HG02970 (cell line): Measurements from ENCODE around the gene SLC22A13.
"Not testable (repeated sequence)": the region's sequence is repeated elsewhere in the genome, so short reads cannot be mapped to it uniquely, and the experiment has no call there.

Source experiments
- ATAC-seq: cut with Tn5 transposase; IDR thresholded peaks from one replicate; pipeline ENCODE4 v1.9.1; 2021; ENCODE audit warnings: mild to moderate bottlenecking, moderate library complexity, moderate number of reproducible peaks; ENCODE audit not compliant: unreplicated experiment, low FRiP score

SLC22A13 gene, protein sequence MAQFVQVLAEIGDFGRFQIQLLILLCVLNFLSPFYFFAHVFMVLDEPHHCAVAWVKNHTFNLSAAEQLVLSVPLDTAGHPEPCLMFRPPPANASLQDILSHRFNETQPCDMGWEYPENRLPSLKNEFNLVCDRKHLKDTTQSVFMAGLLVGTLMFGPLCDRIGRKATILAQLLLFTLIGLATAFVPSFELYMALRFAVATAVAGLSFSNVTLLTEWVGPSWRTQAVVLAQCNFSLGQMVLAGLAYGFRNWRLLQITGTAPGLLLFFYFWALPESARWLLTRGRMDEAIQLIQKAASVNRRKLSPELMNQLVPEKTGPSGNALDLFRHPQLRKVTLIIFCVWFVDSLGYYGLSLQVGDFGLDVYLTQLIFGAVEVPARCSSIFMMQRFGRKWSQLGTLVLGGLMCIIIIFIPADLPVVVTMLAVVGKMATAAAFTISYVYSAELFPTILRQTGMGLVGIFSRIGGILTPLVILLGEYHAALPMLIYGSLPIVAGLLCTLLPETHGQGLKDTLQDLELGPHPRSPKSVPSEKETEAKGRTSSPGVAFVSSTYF

DNA sequence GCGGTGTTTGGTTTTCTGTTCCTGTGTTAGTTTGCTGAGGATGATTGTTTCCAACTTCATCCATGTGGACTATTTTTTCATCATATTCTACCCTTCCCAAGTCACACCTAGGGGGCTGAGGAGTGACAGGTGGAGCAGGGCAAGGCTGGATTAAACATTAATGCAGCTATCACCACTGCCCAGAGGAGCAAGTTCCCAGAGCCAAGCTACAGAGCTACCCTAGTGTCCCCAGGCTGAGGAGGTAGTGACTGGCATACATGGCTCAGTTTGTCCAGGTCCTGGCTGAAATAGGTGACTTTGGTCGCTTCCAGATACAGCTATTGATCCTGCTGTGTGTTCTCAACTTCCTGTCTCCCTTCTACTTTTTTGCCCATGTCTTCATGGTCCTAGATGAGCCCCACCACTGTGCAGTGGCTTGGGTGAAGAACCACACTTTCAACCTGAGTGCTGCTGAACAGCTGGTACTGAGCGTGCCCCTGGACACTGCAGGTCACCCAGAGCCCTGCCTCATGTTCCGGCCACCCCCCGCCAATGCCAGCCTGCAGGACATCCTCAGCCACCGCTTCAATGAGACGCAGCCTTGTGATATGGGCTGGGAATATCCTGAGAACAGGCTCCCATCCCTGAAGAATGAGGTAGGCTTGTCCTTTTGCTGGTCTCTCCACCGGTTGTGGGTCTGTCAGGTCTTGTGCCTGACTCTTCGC is at the start of gene SLC22A13:
TSS of gene SLC22A13 (plus strand) at position 209 of the 704 bp plus-strand sequence. CDS start at position 258, 49 bp downstream.
- ATAC-seq = no peak

DNA sequence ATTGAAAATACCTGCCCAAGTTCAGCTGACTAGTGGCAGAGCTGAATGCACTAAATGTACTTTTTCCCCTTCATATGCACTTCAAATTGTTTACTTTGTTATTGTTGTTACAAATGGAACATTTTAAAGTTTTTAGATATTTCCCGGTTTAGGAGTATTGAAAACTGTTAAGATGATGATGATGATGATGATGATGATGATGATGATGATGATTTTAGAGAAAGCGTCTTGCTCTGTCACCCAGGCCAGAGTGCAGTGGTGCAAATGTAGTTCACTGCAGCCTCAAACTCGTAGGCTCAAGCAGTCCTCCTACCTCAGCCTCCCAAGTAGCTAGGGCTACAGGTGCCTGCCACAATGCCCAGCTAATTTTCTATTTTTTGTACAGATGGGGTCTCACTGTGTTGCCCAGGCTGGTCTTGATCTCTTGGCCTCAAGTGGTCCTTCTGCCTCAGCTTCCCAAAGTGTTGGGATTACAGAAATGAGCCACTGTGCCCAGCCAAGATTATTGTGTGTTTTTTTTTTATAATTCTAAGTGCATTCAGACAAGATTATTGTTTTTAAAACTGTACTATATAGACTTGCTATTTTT is 45.9 kb upstream of the SLC22A13 start:
- ATAC-seq = no peak

DNA sequence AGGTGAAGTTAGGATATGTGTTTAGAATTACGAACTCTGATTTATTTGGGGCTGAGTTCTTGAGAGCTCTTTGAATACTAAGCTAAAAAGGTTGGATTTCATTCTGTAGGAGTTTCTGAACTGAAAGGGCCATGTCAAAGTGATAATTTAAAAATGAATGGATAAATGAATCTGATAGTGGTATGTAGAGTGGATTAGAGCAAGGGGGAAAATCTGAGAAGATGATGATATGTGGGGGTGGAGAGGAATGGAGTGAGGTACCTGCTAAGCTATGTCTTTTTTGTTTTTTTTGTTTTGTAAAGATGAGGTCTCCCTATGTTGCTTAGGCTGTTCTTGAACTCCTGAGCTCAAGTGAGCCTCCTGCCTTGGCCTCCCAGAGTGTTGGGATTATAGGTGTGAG is 44.6 kb upstream of the SLC22A13 start:
- ATAC-seq = no peak

DNA sequence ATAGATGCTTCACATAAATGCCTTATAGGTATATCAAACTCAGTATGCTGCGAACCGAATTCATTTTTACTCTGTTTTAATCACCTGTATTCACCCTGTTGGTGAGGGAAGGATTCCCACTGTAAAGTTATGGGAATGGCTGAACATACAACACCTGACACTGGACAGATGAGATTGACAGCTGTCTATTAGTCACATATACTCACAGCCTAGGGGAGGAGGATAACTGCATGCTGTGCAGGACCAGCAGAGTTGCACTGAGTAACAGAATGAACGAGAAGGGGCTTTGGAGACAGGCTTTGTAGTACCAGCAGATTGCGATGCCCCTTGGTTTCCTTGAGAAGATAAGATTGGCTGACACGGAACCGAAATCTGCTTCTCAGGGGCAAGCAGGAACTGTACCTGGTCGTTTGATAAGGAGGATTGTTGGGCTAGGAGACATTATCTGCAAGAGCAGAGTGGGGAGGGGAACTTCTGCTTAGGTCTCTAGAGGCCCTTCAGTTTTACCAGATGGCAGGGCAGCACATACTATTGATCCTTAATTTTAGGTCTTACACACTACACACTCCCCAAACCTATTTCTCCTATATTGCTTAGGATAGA is 43.5 kb upstream of the SLC22A13 start:
- ATAC-seq = no peak

DNA sequence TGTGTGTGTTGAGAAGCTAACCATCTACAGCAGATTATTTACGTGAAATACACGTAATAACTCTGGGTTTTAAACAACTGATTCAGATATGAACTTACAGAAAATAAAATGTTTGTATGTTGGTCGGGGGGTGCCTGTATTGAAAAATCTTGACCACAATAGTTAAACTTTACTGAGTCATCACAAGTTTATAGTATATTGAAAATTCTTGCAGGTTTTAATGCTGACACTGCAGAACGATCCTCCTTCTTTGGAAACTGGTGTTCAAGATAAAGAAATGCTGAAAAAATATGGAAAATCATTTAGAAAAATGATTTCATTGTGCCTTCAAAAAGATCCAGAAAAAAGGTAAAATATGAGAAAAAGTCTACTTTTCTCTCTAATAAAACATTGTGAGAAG is 41.3 kb upstream of the SLC22A13 start:
- ATAC-seq = no peak

DNA sequence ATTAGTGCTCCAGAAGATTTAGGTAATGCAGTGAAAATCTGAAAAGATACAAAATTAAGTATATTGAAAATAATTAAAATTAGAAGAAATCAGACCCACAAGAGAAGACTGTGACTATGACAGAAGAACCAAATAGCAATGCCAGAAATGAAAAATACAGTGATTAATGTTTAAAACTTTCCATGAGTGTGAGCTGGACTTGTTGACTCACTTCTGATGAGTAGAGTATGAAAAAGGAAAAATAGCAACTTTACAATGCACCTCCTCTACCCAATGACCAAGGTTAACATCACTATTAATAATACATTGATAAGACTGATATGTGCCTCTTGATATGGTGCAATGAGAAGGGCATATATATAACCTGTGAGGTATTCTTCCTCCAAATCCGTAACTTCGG is 39.3 kb upstream of the SLC22A13 start:
- ATAC-seq = no peak

DNA sequence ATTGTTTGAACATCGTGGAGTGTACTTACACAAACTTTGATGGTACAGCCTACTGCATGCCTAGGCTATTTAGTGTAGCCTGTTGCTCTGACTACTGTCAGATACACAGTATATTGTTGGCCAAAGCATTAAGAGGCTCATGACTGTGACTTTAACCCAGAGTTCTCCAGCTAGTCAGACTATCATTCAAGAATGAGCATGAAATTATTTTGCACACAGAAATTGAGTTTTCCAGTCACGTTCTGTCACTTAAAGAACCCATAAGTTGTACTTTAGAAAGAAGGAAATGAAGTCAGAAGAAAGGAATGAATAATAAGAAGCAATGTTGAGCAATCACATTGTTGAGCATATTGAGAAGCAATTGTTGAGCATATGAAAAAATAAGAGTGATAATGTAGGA is 37.6 kb upstream of the SLC22A13 start:
- ATAC-seq = no peak

DNA sequence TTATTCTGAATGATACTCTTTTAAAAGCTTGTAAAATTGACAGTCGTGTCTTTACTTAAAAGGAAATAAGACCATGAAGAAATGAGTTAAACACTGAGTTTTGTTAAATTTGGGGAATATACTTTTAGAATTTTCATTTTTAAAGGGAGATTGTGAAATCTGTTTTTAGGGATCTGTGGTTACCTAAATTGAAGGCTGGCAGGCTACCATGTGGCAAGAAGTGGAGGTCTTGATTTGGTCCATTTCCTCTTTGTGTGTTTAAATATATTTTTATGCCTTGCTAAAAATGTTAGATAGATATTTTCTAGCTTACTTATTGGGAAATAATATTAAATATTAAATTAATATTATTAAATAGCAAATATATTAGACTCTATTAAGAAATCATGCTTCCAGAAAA is 36.6 kb upstream of the SLC22A13 start:
- no peak for ATAC-seq

DNA sequence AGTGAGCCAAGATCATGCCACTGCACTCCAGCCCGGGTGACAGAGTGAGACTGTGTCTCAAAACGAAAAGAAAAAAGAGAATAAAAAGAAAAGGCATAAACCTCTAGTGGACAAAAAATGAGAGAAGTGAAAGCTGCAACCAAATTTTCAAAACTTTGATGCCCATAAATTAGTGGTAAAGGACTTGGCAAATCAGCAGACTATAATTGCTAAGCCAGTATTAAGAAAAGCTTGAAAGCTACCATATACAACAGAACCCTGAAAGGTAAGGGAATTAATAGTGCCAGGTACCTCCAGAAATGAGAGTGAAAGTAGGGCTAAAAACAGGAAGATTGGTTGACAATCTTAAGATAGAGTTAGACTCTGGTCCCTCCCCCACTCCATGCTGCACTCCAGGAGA is 32.9 kb upstream of the SLC22A13 start:
- ATAC-seq = no peak

DNA sequence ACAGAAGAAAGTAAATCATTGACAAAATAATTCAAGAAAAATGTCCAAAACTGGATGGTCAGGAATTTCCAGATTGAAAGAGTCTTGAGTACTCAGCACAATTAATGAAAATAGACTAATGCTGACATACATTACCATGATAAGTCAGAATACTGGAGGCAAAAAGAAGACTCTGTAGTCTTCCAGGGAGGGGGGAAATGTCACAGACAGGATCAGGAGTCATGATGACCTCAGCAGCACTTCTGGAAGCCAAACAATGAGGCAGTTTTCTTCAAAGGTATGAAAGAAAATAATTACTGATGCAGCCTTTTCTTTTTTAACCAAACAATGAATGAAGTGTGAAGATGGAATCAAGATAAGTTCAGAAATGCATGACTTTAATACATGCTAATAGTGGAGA is 30.1 kb upstream of the SLC22A13 start:
- no peak for ATAC-seq

DNA sequence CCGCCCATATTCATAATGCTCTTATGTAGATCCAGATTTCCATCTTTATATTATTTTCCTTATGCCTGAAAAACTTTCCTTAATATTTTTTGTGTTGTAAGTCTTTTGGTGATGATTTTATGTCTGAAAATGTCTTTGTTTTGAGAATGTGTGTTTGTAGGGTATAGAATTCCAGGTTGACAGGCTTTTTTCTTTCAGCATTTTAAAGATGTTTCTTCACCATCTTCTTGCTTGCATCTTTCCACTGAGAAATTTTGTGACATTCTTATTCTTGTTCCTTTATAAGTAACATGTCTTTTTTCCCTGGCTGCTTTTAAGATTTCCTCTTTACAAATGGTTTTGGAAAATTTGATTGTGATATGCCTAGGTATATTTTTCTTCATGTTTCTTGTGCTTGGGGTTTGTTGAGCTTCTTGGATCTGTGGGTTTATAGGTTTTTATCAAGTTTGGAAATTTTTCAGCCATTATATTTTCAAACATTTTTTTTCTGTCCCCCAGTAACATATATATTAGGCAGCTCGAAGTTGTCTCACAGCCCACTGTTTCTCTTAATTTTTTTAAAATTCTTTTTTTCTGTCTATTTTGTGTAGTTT is 27.1 kb upstream of the SLC22A13 start:
- no peak for ATAC-seq

DNA sequence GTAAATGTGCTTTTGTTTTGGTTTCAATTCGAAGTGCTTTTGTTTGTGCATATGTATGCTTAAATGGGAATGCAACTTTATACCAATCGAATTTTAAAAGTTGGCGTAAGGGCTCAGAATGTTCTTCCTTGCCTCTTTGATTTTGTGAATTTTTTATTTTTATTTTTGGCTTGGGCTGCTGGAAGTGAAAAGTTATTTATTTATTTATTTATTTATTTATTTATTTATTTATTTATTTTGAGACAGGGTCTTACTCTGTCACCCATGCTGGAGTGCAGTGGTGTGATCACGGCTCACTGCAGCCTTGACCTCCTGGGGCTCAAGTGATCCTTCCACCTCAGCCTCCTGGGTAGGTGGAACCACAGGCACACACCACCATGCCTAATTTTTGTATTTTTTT is 22.8 kb upstream of the SLC22A13 start:
- ATAC-seq = not testable (repeated sequence)

DNA sequence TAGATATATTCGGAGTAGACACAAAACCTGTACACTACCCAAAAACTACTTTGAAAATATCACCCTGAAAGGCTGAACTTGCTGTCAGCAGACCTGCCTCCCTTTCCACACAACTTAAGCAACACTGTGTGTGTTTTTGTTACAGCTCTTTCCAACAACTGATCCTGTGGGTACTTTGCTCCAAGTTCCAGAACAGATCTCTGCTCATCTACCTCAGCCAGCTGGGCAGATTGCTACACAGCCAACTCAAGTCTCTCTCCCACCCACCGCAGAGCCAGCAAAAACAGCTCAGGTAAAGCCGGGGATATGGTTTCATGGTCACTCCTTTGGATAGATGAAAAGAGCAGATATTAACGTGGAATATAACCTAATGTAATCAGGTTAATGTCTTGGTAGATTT is 19.7 kb upstream of the SLC22A13 start:
- no peak for ATAC-seq

DNA sequence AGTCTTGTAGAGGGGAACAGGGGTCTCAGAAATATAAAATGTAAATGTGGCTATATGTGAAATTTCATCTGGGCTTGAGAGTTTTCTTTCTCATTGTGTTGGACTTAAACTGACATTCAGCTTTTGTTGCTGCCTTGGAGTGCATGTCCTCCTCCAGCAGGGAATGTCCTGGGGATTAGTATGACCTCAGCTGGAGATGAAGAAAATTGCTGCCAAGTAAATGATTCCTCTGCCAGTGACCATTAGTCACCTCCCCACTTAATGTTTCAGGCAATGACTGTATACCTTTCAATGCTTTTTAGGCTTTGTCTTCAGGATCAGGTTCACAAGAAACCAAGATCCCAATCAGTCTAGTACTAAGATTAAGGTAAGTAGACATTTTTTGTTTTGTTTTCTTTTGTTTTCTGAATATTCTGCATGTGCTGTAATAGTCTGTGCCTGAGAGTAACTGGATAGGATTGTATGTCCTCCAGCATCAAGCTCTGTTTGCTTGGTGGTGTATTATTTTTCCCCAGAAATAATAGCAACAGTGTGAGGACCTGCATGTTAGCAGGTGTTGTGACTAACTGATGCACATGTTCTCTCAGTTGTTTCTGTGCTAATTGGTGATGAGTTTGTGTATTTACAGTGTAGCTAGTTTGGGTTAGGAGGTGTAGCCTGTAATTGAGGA is 18.1 kb upstream of the SLC22A13 start:
- ATAC-seq = no peak

DNA sequence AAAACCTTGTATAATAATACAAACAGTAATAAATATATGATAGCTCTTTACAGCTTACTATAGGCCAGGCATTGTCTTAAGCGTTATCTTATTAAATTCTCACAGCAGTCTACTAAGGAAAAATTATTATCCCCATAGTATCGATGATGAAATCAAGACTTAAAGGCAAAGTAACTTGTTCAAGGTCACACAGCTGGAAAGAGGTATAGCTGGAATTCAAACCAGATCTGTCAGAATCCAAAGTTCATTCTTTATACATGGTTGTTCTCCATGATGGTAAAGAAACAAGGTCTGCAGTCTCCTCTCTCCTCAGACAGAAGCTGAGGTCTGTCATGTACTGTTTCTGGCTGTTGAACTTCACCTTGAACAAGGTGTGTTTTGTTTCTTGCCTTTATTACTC is 15.4 kb upstream of the SLC22A13 start:
- no peak for ATAC-seq

DNA sequence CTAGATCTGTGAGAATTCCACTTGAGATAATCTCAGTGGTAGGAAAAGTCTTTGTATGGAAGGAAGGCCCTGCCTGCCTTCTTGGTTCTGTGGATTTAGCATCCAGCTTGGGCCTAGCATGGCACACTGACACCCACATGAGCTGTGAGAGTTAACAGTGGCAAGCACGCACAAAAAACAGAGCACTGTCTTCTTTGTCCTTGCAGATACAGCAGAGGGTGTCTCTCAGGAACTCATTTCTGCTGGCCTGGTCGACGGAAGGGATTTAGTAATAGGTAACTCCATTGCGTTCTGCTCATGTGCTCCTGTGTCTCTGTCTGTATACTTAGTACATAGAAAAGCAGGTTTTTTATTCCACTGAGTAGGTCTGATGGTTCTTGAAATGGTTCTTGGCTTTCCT is 14.4 kb upstream of the SLC22A13 start:
- no peak for ATAC-seq

DNA sequence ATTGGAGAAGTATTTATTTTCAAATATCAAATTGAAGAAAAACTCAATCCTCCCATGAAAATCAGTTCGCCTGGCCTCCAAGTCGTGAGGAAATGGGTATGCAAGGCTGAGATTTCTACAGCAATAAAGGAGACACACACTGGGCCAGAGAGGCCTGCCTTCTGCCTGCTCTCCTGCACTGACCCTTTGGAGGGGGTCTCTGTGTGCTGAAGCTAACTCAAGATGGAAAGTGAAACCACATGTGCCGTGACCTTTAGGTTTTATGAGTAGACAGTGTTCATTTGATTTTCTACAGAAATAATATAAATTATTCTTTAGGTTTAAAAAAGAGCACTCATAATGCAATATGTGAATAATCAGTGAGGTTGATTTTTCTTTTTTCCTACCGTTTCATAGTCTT is 11.9 kb upstream of the SLC22A13 start:
- ATAC-seq = no peak

DNA sequence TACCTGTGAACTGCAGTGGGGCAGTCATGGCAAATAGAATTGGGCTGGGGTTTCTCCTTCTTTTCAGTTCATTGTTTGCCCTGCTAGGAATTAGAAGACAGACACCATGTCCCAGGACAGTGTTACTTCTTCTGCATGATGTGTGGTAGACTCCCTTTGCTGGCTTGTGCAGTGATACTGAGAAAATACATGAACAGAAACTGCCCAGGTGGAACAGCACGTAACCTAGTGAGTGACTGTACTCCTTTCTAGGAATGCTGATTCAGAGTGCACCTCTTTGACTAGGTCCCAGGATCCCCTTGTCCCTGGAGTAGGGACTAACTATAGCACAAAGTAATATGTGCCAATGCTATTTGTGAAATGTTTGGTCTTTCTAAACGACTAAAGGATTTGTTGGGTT is 10.7 kb upstream of the SLC22A13 start:
- no peak for ATAC-seq

DNA sequence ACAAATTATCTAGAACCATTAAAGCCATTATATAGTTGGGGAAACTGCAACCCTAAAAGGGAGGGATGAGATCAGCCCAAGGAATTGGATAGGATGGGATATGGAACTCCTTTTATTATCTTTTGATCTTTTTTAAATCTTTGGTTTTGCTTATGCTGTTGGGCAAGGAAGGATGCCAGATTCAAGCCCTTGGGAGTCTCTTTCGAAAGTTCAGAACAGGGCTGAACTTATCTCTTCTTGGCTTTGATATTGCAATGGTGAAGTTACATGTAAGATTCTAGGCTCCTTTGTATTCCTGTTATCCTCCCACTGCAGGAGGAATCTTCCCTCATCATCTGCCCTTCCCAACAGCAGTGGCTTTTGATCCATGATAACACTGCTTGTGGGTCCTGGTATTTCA is 10.0 kb upstream of the SLC22A13 start:
- no peak for ATAC-seq

DNA sequence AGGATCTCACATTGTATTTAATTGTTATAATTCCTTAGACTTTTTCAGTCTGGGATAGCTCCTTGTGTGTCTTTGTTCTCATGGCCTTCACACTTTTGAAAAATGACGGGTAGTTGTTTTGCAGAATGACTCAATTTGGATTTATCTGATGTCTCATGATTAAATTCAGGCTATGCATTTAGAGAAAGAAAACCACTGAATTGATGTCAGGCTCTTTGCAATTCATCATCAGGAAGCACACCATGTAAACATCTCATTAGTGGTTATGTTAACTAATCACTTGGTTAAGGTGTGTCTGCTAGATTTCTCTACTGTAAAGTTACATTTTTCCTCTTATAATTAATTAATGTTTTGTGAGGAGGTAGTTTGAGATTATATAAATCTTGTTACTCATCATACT is 8.0 kb upstream of the SLC22A13 start:
- ATAC-seq = no peak
